ENCODE results near the gene ASF1B. TPM values are rescaled to one million over a fixed set of nuclear protein-coding genes. Genes with fewer than 3 reads are reported as not detected.

Gene ASF1B
- total and polyA plus RNA-seq, 7 donors, result 0.20 to 6.0 (median 0.93) TPM; not detected in 1

DNA sequence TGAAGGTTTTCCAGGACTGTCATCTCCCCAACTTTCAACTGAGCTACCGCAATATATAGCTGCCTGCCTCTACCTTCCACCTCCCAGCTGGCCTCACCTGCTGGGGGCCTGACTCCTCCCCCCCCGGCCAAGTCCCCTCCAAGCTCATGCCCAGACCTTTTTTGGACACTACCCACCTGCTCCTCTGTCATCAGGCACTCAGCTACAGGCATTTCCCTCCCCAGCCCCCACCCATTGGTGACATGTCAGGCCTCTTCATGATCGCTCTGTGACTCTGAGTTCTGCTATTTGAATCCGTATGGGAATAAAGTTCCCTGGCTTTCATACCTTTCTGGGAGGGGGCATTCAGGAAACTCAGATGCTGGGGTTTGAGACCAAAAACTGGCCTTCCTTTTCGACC is 20.6 kb downstream of the ASF1B start:
- WGBS, 3 donors, result 49 to 55% (median 49%) methylated on average over 5 of the region's 5 CpGs
- intact Hi-C loops (cut with DNase I), result loop anchor here in 1 of 2 donors (2.0 to 5.0 kb wide), 2 partner anchors 21 to 33 kb away; partner anchors contain the start of gene ASF1B
- peaks cover 72% of the 10 kb centered on the region for H3K4me1 ChIP-seq
- no peaks in the 10 kb centered on the region for H3K36me3 ChIP-seq (ENCODE audit: insufficient read depth in 1 of 2, low read depth in 1 of 2)
- no peaks in the 10 kb centered on the region for H3K27me3 ChIP-seq (ENCODE audit: insufficient read depth in 3 of 3, low read length in 2 of 3)
- H3K27ac ChIP-seq, result peak overlapping the region; percentile 88
- no peak for DNase-seq
- TF ChIP-seq CTCF (IDR thresholded peaks at IDR 0.05), result no peak
- peak overlapping the region; percentile 90 for H3K4me3 ChIP-seq
- H3K9me3 ChIP-seq, result no peaks in the 10 kb centered on the region
- ATAC-seq, result no peak

DNA sequence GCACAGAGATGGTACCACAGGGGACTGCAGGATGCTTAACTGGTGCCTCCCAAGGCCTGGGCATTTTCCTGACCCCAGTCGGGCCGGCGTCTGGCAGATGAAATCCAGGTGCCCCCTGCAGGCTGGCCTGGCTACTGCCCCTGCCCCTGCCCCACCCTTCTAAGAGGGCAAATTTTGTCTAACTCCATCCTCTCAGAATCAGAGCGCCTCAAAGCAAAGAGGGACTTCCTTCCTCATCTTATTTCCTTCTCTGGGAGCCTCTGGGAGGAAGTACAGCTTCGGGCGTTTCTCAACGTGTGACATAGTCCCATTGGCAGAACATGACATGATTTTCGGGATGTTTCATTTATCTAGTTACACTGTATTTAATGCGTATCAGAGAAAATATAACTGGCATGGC is 21.5 kb downstream of the ASF1B start:
- Histone ChIP-seq H3K4me1 (peaks cover 64% of the 10 kb centered on the region), H3K36me3 (ENCODE audit: insufficient read depth in 1 of 2, low read depth in 1 of 2) (no peaks in the 10 kb centered on the region), H3K9me3 (no peaks in the 10 kb centered on the region), H3K27me3 (ENCODE audit: insufficient read depth in 3 of 3, low read length in 2 of 3) (no peaks in the 10 kb centered on the region), H3K4me3 (peak overlapping the region; percentile 59), H3K27ac (peak overlapping the region; percentile 88)
- intact Hi-C loops (cut with DNase I), result loop anchor here in 1 of 2 donors (2.0 to 5.0 kb wide), 2 partner anchors 22 to 33 kb away; partner anchors contain the start of gene ASF1B
- peak; percentile 65 for TF ChIP-seq CTCF (IDR thresholded peaks at IDR 0.05)
- WGBS, 3 donors, result 28 to 38% (median 34%) methylated on average over 9 of the region's 9 CpGs
- ATAC-seq, result peak in 3 of 4 donors; percentile 9 to 38 (median 16)
- peak; percentile 71 to 86 for DNase-seq

DNA sequence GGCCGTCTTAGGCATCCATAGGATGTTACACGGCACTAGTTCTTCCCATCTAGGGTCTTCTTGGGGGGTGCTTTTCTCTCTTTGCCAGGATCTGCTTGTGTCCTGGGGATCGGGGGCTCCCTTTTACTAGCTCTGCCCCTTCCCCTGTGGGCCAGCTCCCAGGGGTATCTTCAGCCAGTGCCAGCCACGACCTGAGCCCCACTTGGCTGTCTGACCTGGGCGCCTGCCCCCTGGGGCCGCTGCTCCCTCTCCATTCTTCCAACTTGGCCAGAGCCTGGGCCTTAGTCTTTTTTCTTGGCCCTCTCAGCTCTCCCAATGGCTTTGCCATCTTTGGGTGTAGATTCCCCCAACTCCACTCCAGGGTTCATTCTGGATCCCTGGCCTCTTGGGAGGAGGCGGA is 21.9 kb downstream of the ASF1B start:
- intact Hi-C loops (cut with DNase I), result loop anchor here in 1 of 2 donors (2.0 kb wide), 1 partner anchor 22 kb away; the partner anchor contains the start of gene ASF1B
- Histone ChIP-seq H3K27ac (peak overlapping the region; percentile 88), H3K4me3 (peak overlapping the region; percentile 59), H3K27me3 (ENCODE audit: insufficient read depth in 3 of 3, low read length in 2 of 3) (no peaks in the 10 kb centered on the region), H3K9me3 (no peaks in the 10 kb centered on the region), H3K36me3 (ENCODE audit: insufficient read depth in 1 of 2, low read depth in 1 of 2) (no peaks in the 10 kb centered on the region), H3K4me1 (peaks cover 60% of the 10 kb centered on the region)
- TF ChIP-seq CTCF (IDR thresholded peaks at IDR 0.05), result no peak
- 58 to 77% (median 66%) methylated on average over 7 of the region's 7 CpGs for WGBS, 3 donors
- DNase-seq (no peak), ATAC-seq (no peak)

- Histone ChIP-seq H3K27me3 (ENCODE audit: insufficient read depth in 3 of 3, low read length in 2 of 3) (no peaks in the 10 kb centered on the region), H3K36me3 (ENCODE audit: insufficient read depth in 1 of 2, low read depth in 1 of 2) (no peaks in the 10 kb centered on the region), H3K27ac (peak overlapping the region; percentile 88), H3K4me1 (peaks cover 54% of the 10 kb centered on the region), H3K4me3 (peak overlapping the region; percentile 59), H3K9me3 (no peaks in the 10 kb centered on the region)
- DNase-seq (peak; percentile 89 to 97), ATAC-seq (peak; percentile 34 to 58 (median 48))
- 54 to 70% (median 54%) methylated on average over 18 of the region's 18 CpGs for WGBS, 3 donors
- peak; percentile 69 for TF ChIP-seq CTCF (IDR thresholded peaks at IDR 0.05)
- intact Hi-C loops (cut with DNase I), result loop anchor here in 1 of 2 donors (2.0 kb wide), 1 partner anchor 23 kb away; the partner anchor contains the start of gene ASF1B
These were observed 22.5 kb downstream of the ASF1B start for GRCh38 chr19:14113762-14114414.
